OCI-LY7 (cell line): ENCODE data around the gene PCDHGA1. TPM values are rescaled to one million over a fixed set of nuclear protein-coding genes. Genes with fewer than 3 reads are reported as not detected.
"Not testable (repeated sequence)": the region's sequence is repeated elsewhere in the genome, so short reads cannot be mapped to it uniquely, and the experiment has no call there.

Experiments
- BruUV-seq: library from RNA; stranded (reverse); fragments of 400-500 nt; replicated peaks from 2 replicates; lab custom pipeline; 2021; lab: Mats Ljungman, UMichigan
- CTCF ChIA-PET: fragments of 300-600 bp; sonication (Branson Sonifier 250); formaldehyde crosslinking; loops from one replicate; lab custom pipeline; 2022; ENCODE audit warnings: antibody characterized with exemption; ENCODE audit not compliant: unreplicated experiment; lab: Charles Lee
- POLR2A ChIA-PET: fragments of 300-600 bp; sonication (Branson Sonifier 250); formaldehyde crosslinking; loops from one replicate; lab custom pipeline; 2022; ENCODE audit warnings: antibody characterized with exemption; lab: Charles Lee
- DNase-seq: peaks from one replicate; pipeline ENCODE4 v3.0.0-alpha.2; 2015; ENCODE audit warnings: low spot score
- H2AFZ ChIP-seq: fragments of 200-600 bp; sonication (generic), shearing (Covaris generic); 2 replicates; pipeline ENCODE4 v1.6.1; 2014; ENCODE audit warnings: mild to moderate bottlenecking, antibody characterized with exemption, low read length, moderate library complexity
- H3K27ac ChIP-seq: fragments of 200-600 bp; sonication (generic); 2 replicates; pipeline ENCODE4 v1.5.1; 2014; ENCODE audit warnings: mixed run types, low read depth, mild to moderate bottlenecking, moderate library complexity, low read length, inconsistent platforms; ENCODE audit not compliant: poor library complexity, severe bottlenecking
- H3K36me3 ChIP-seq: fragments of 200-600 bp; sonication (generic); 2 replicates; pipeline ENCODE4 v1.6.1; 2014; ENCODE audit warnings: mild to moderate bottlenecking, antibody characterized with exemption, low read length, moderate library complexity, mixed read lengths; ENCODE audit not compliant: insufficient read depth
- H3K4me1 ChIP-seq: fragments of 200-600 bp; sonication (generic); 2 replicates; pipeline ENCODE4 v1.5.1; 2014; ENCODE audit warnings: mild to moderate bottlenecking, low read length; ENCODE audit not compliant: insufficient read depth, poor library complexity, severe bottlenecking
- H3K4me2 ChIP-seq: fragments of 200-600 bp; sonication (generic); 2 replicates; pipeline ENCODE4 v1.6.1; 2014; ENCODE audit warnings: mild to moderate bottlenecking, low read length
- H3K4me3 ChIP-seq: fragments of 200-600 bp; sonication (generic); 2 replicates; pipeline ENCODE4 v1.5.1; 2014; ENCODE audit warnings: mild to moderate bottlenecking, low read depth, low read length; ENCODE audit not compliant: poor library complexity, severe bottlenecking
- H3K79me2 ChIP-seq: fragments of 200-600 bp; sonication (generic); 2 replicates; pipeline ENCODE4 v1.6.1; 2016; ENCODE audit warnings: low read depth, mild to moderate bottlenecking, low read length, moderate library complexity, mixed read lengths; ENCODE audit not compliant: insufficient read depth
- H3K9me2 ChIP-seq: fragments of 200-600 bp; sonication (generic); 2 replicates; pipeline ENCODE4 v1.6.1; 2016; ENCODE audit warnings: mild to moderate bottlenecking, low read length, mixed read lengths; ENCODE audit not compliant: insufficient read depth
- H3K9me3 ChIP-seq: fragments of 200-600 bp; sonication (generic); 2 replicates; pipeline ENCODE4 v1.6.1; 2014; ENCODE audit warnings: mild to moderate bottlenecking, mixed run types, low read length, mixed read lengths
- H4K20me1 ChIP-seq: fragments of 200-600 bp; sonication (generic); 2 replicates; pipeline ENCODE4 v1.6.1; 2014; ENCODE audit warnings: mild to moderate bottlenecking, antibody characterized with exemption, low read length, moderate library complexity, mixed read lengths; ENCODE audit not compliant: insufficient read depth
- CTCF ChIP-seq: fragments of 200-600 bp; sonication (generic); conservative IDR thresholded peaks from 2 replicates; pipeline ENCODE4 v1.5.1; 2014; ENCODE audit warnings: mild to moderate bottlenecking, antibody characterized with exemption, low read length, moderate library complexity, mixed read lengths
- EZH2phosphoT487 ChIP-seq: fragments of 200-600 bp; sonication (generic); IDR thresholded peaks from 2 replicates; pipeline ENCODE4 v1.6.1; 2018; ENCODE audit warnings: low read depth, borderline replicate concordance, mild to moderate bottlenecking, mixed run types, antibody characterized with exemption, low read length, moderate library complexity, mixed read lengths
- intact Hi-C: fragments of 100-400 bp; cut with micrococcal nuclease; formaldehyde crosslinking; loops from one replicate; pipeline ENCODE4 v1.10.0; 2022; ENCODE audit not compliant: unreplicated experiment
- total RNA-seq, 2 experiments: library from RNA; depleted of rRNA in 1 of 2; stranded (reverse); fragments of >200 nt in 1 of 2; shearing (Covaris generic) in 1 of 2; gene quantifications; 2 replicates each; pipeline ENCODE4 v1.2.3, GENCODE V29; 2014 to 2022

The PCDHGA1 gene
- total RNA-seq, 2 experiments from 2014 or later: 1.3 to 1.9 TPM

DNA sequence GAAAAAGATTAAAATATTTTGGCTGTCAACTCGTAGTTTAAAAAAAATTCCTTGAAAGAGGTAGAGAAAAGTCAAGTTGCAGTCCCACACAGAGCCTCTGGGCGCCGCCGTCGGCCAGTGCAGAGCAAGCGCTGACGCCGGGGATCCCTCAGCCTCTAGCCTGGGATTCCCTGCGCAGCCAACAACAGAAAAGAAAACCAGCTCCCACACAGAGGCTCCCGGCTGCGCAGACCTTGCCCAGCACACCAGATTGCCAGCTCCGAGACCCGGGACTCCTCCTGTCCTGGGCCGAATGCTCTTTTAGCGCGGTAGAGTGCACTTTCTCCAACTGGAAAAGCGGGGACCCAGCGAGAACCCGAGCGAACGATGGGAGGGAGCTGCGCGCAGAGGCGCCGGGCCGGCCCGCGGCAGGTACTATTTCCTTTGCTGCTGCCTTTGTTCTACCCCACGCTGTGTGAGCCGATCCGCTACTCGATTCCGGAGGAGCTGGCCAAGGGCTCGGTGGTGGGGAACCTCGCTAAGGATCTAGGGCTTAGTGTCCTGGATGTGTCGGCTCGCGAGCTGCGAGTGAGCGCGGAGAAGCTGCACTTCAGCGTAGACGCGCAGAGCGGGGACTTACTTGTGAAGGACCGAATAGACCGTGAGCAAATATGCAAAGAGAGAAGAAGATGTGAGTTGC lies 87.3 kb downstream of the PCDHGA1 start, which contains the start of gene PCDHGB7:
TSS of gene PCDHGB7 (plus strand) at position 184 of the 679 bp plus-strand sequence. CDS start at position 367, 183 bp downstream.
- H3K36me3 ChIP-seq, H3K9me3 ChIP-seq, H3K9me2 ChIP-seq, H4K20me1 ChIP-seq, BruUV-seq, H3K4me1 ChIP-seq, H3K79me2 ChIP-seq, H3K27ac ChIP-seq: not testable (repeated sequence)
- ChIA-PET CTCF (interaction anchor here (0.6 to 1.4 kb wide), 6 partner anchors 12 to 146 kb away, joined by 3 to 5 read pairs (median 3); partner anchors contain the start of genes PCDHGA12 and PCDHGB2), POLR2A (interaction anchor here (0.7 to 1.0 kb wide), 2 partner anchors 102 to 146 kb away, joined by 3 to 5 read pairs; no protein-coding TSS in a partner anchor)
- H3K4me2 ChIP-seq: peak within 1 kb of the TSS; percentile 84
- H3K4me3 ChIP-seq: peak within 1 kb of the TSS; percentile 67
- H2AFZ ChIP-seq: peak within 1 kb of the TSS; percentile 65
- DNase-seq: peak; percentile 82
- peak; percentile 86 for TF ChIP-seq CTCF
- intact Hi-C loops: loop anchor here (1.0 kb wide), 3 partner anchors 108 to 147 kb away; no protein-coding TSS in a partner anchor

GRCh38 chr5:141419074-141419880 lies 89.0 kb downstream of the PCDHGA1 start:
- ChIA-PET POLR2A (no interaction called here), CTCF (interaction anchor here (1.0 to 1.8 kb wide), 2 partner anchors 11 to 145 kb away, joined by 3 to 5 read pairs; partner anchors contain the start of gene PCDHGA12)
- H3K36me3 ChIP-seq: no peaks in the 10 kb centered on the region
- H3K9me2 ChIP-seq: no peaks in the 10 kb centered on the region
- no peak overlapping the region for H3K4me2 ChIP-seq
- H3K4me1 ChIP-seq: peaks cover 7% of the 10 kb centered on the region
- H3K79me2 ChIP-seq: no peaks in the 10 kb centered on the region
- no peak for DNase-seq
- intact Hi-C loops: no loop called here
- BruUV-seq: no TSS peak
- no peaks in the 10 kb centered on the region for H3K9me3 ChIP-seq
- H2AFZ ChIP-seq: no peak overlapping the region
- no peak for TF ChIP-seq EZH2phosphoT487
- no peak for TF ChIP-seq CTCF
- no peak overlapping the region for H3K4me3 ChIP-seq
- no peaks in the 10 kb centered on the region for H4K20me1 ChIP-seq
- no peak overlapping the region for H3K27ac ChIP-seq
